Dermis microvascular lymphatic vessel endothelial cell (primary cell): ENCODE data around the gene POLR3H. TPM values are rescaled to one million over a fixed set of nuclear protein-coding genes. Genes with fewer than 3 reads are reported as not detected.

Source experiments
- DNase-seq, 2 donors: peaks; one replicate each; pipeline versions ENCODE4 v3.0.0 to v3.0.0-alpha.2; 2010; ENCODE audit warnings: low read depth in 2 of 2
- total RNA-seq: library from RNA; depleted of rRNA; stranded (reverse); fragments of >200 nt; gene quantifications from 2 replicates; pipeline ENCODE4 v1.2.1, GENCODE V29; 2014

POLR3H gene
- total RNA-seq, 1 donor from 2014 or later, result 11.8 TPM

- peak; percentile 25 to 53 for DNase-seq
These were observed 26.9 kb downstream of the POLR3H start for GRCh38 chr22:41517172-41518047.

- DNase-seq, result no peak
These were observed 27.8 kb downstream of the POLR3H start for GRCh38 chr22:41516462-41516861.

GRCh38 chr22:41513391-41513790, 30.9 kb downstream of the POLR3H start:
- no peak for DNase-seq

GRCh38 chr22:41512421-41513194, 31.7 kb downstream of the POLR3H start:
- DNase-seq, result peak in 1 of 2 donors; percentile 69

GRCh38 chr22:41511521-41511968, 32.7 kb downstream of the POLR3H start:
- no peak for DNase-seq

- no peak for DNase-seq
These were observed 35.5 kb downstream of the POLR3H start for GRCh38 chr22:41508770-41509170.

GRCh38 chr22:41507330-41508063, 36.8 kb downstream of the POLR3H start:
- no peak for DNase-seq

- no peak for DNase-seq
These were observed 38.6 kb downstream of the POLR3H start for GRCh38 chr22:41505511-41506220.

GRCh38 chr22:41504816-41505215, 39.5 kb downstream of the POLR3H start:
- DNase-seq, result no peak

- no peak for DNase-seq
These were observed 39.9 kb downstream of the POLR3H start for GRCh38 chr22:41504397-41504796.

GRCh38 chr22:41501209-41501608, 43.1 kb downstream of the POLR3H start:
- peak in 1 of 2 donors; percentile 35 for DNase-seq

GRCh38 chr22:41500303-41500702, 44.0 kb downstream of the POLR3H start:
- DNase-seq, result no peak

GRCh38 chr22:41499624-41500280, 44.5 kb downstream of the POLR3H start:
- DNase-seq, result no peak

GRCh38 chr22:41498303-41498835, 45.9 kb downstream of the POLR3H start:
- no peak for DNase-seq

- DNase-seq, result no peak
These were observed 52.7 kb downstream of the POLR3H start for GRCh38 chr22:41491374-41492100.

- DNase-seq, result no peak
These were observed 55.5 kb downstream of the POLR3H start for GRCh38 chr22:41488596-41489385.

GRCh38 chr22:41488076-41488475, 56.2 kb downstream of the POLR3H start:
- DNase-seq, result no peak

- DNase-seq, result no peak
These were observed 57.0 kb downstream of the POLR3H start for GRCh38 chr22:41487037-41487935.
